HUDEP-2 (cell line): Measurements from ENCODE around the gene MBNL3.

Experiments used
- DNase-seq, 76 experiments: peaks; one replicate each; lab custom pipeline; 2025; ENCODE audit not compliant: unreplicated experiment in 76 of 76; lab: John Stamatoyannopoulos, UW

Gene MBNL3

GRCh38 chrX:132425744-132426318, 63.0 kb downstream of the MBNL3 start:
- no peak for DNase-seq

DNA sequence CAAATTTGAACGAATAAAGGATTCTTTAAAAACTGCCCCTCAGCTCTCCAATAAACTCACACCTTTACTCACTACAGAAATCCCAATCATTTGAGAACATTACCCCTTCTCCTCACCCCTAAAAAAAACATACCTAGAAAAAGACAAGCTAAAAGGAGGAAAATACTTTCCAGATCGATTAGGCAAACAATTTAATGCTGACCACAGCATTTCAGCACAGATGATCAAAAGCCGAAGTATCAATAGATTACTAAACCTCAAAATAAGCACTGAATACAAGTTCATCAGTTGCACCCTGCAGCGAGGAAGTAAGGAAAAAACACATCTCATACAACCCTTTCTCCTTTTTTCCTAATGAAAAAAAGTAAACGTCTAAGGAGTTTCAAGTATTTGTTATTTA, 65.5 kb downstream of the MBNL3 start:
- no peak for DNase-seq

DNA sequence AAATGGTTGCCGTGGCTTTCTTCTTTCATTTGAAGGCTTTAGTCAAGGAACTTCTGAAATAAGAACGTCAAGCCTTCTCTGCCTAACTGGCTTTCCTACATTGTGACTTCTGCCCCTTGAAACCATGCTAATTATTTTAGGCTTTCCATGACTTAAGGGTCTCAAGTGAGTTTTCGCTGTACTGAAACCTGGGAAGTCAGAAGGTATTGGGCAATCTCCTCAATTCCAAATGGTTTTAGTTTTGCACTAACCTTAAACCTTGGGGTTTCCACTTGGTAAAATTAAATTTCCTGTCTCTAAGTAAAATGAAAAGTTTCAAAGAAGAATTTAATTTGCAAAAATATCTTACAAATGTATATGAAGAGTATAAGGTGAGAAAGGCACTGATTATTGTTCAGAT, 73.8 kb downstream of the MBNL3 start:
- no peak for DNase-seq

DNA sequence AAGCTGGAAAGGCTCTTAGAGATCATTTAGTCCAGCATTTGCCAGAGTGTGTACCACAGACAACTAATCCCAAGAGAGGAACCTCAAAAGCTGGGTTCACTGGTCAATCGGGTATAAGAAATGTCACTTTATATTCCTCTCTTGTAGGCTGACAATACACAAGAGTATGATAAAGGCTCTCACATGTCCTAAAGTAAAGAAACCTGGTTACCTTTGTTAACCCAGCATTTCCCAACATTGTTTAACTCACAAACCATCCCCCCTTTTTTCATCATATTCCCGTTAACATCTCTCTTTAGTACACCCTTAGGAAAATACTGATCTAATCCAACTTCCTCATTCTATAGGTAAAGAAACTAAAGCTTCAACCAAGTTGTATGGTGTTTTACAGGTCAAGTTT, 74.4 kb downstream of the MBNL3 start:
- DNase-seq: no peak

- no peak for DNase-seq
These were observed 75.4 kb downstream of the MBNL3 start for GRCh38 chrX:132413459-132413858.

DNA sequence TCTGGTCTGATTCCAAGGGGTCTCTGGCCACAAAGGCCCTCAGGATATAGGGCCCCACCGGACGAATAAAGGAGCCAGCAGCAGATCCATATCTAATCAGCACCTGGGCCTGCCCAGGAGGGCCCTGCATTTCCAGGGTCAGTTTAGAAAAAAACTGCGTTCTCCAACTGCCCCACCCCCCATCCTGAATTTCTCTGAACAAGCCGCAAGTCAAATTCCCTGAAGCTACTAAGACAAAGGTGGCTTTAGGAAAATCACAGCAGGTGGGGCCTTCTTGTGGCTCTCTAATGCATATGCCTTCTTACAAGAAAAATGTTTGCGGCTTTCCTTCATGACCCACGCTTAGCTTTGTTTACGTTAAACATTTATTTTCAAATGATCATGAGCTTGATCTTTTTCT, 76.6 kb downstream of the MBNL3 start:
- DNase-seq: no peak

DNA sequence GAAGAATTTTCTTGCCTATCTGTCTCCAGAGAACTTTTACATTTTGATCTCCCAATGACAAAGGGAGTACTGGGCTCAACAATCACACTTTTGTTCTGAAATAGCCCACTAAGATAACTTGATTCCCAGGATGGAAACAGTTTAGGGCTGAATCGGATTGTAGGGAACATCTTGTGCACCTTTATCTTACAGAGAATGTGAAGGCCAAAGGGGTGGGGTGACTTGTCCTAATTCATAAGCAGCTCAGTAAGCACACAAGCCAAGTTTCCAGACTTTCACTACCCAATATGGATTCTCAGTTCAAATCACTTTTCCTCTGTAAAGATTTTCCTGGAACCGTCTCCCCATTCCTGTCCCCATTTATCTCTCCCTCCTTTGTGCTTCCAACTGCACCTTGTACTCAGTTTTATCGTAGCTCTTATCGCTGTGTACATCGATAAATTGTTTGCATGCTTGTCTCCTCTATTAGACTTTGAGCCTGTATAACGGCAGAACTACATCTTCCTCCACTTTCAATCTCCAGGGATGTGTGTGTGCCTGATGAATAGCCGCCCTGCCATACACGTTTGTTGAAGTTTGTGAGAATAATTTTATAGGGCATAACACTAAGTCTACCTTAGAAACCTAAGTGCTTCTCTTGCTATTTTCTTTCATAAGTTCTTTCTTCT, 77.4 kb downstream of the MBNL3 start:
- no peak for DNase-seq

GRCh38 chrX:132409780-132410556, 78.9 kb downstream of the MBNL3 start:
- no peak for DNase-seq

DNA sequence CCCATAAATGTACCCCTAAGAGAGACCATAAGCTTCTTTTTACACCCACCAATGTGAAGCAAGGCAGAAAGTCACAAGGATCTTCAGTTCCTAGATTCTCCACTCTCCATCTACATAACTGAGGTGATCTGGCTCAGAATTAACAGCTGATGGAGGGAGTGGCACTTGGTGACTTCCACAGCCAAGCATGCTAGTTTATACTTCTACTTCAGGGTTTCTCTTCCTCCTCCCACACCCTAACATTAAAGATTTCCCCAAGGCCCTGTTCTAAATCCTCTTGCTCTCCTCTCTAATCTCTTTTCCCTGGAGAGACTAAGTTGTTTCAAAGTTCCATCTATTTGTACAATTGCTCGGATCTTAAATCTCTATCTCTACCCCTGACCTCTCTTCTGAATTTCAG, 81.1 kb downstream of the MBNL3 start:
- no peak for DNase-seq

DNA sequence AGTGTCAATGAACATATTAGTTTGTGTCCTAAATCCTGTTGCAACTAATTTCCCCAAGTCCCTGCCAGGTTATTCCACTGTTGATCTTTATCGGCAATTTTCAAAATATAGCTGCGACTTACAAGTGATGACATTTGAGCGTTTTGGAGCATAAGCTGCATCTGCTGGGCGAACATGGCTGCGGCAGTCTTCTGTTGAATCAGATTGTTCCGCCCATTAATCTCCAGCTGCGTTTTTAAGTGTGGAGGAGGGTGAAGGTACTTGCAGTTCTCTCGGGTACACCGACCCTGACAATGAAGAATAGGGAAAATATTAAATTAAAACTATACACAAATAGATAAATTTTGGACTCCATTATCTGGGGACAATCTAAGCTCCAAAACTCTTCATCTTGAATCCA, 82.7 kb downstream of the MBNL3 start:
- DNase-seq: no peak

DNA sequence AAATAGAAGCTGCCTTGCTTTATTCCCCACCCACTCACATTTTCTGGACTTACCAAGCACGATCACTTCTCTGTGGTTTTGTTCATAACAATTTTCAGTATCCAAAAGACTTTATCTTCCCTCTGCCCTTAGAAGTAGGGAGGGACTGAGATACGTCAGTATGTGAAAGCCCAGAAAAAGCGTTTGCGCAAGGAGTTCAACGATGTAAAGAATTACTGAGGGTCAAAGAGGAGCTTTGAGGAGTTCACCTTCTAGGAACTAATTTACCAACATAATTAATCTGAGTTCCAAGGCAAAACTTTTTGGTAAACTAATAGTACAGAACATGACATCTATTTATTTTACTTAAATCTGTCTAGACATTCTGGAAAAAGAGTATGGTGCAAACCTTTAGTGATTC, 84.6 kb downstream of the MBNL3 start:
- no peak for DNase-seq

GRCh38 chrX:132401935-132402334, 86.9 kb downstream of the MBNL3 start:
- no peak for DNase-seq

- DNase-seq: no peak
These were observed 88.1 kb downstream of the MBNL3 start for GRCh38 chrX:132400706-132401105.

DNA sequence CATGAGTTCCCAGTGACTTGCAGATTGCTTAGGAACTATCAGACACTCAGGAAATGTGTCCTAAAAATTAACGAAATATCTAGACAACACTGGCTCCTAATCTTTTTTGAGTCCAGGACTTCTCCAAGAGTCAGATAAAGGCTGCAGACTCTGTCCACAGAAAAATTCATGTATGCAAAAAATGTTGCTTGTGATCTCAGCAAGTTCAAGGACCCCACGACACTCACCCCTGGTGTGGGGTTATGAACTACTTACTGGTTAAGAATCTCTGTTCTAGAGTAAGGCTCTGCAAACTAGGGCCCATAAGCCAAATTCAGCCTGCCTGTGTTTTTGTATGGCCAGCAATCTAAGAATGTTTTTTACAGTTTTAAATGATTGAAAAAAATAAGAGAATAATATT, 93.2 kb downstream of the MBNL3 start:
- no peak for DNase-seq

DNA sequence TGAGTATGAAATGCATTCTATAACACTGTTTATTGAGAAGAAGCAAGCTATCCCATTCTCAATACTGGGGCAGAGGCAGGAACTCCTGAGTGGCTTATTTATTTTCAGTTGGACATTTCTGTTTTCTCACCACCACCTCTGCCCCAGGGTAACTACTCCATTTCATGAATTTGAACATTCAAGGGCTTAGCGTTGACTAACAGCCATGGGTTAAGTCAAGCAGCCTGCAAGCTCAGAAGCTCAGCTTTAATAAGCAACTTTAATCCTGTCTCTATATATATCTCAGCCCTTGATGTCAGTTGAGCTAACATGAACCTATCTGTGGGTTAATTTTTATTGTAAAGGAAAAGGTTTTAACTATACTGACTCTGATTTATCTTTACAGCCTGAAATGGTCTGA, 93.8 kb downstream of the MBNL3 start:
- DNase-seq: no peak

GRCh38 chrX:132394591-132394990, 94.2 kb downstream of the MBNL3 start:
- DNase-seq: no peak

GRCh38 chrX:132393992-132394391, 94.8 kb downstream of the MBNL3 start:
- DNase-seq: no peak

DNA sequence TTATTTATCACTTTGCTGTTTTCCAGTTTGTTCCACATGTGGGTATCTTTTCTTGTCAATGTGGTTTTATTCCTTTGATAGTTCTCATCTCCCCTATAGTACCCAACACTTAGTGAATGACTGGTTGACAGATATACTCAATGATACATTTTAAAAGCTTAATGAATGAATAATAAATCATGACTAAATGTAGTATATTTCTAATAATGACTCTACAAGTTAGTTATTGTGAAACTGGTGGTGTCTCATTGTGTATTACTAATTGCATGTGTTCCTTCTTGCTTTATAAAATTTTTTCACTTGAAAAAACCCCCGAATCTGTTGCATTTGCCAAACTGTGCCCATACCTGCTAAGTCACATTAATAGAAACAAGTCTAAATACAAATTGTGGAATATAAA, 95.4 kb downstream of the MBNL3 start:
- no peak for DNase-seq

DNA sequence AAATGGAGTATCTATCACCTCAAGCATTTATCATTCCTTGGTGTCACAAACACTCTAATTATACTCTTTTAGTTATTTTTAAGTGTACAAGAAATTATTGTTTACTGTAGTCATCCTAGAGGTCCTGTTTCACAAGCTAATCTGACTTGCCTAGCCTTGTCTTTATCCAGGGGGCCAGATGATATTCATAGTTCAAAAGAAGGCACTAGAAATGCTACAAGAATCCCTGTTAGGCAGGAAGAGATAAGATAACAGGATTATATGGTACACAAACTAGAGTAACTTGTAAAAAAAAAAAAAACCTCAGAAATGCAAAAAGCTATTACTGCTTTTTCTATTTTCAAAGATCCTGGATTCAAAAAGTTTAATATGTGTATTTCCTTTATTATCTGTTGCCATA, 95.8 kb downstream of the MBNL3 start:
- DNase-seq: peak in 19 of 76 experiments; percentile 0 to 49 (median 6)

DNA sequence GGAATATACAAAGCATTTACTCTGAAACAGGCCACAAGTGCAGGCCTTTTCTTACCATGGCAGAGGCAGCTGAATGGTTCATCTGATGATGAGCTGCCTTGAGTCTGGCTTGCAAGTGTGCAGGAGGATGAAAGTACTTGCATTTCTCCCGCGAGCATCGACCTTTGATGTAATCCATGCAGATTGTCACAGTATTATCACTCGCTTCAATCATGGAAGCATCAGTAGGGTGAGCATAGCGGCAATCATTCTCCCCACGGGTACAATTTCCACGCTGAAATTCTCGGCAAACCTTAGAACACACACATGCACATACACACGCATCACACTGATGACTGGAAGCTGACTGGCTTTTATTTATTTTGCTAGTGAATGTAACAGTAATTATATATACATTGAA, 98.0 kb downstream of the MBNL3 start:
- no peak for DNase-seq

DNA sequence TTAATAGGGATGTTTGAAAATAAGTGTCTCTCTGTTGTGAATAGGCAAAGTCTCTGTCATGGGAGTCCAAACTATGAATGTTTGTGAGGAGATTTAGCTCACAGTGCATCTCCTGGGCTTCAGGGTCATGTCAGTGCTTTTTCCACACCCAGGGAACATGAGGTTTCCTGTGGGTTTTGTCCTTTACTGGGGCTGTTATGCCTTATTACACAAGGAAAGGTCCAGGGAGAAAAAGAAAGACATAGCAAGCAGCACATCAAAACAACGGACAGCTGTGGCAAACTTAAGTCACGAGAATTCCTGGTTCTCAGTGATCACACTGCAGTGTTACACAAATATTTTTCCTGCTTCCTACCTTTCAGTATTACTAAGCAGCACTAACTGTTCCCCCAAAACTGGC, 99.4 kb downstream of the MBNL3 start:
- DNase-seq: no peak

- no peak for DNase-seq
These were observed 100.5 kb downstream of the MBNL3 start for GRCh38 chrX:132388371-132388770.
